Hepatic stellate cell (primary cell): ENCODE measurements around the gene SCCPDH.

Experiments
- DNase-seq: peaks from one replicate; pipeline ENCODE4 v3.0.0; 2011; ENCODE audit warnings: low spot score

Gene SCCPDH

GRCh38 chr1:246753670-246754535 lies 29.7 kb downstream of the SCCPDH start:
- DNase-seq = peak; percentile 53

- DNase-seq = no peak
Measured at GRCh38 chr1:246755419-246755818, 31.2 kb downstream of the SCCPDH start.

DNA sequence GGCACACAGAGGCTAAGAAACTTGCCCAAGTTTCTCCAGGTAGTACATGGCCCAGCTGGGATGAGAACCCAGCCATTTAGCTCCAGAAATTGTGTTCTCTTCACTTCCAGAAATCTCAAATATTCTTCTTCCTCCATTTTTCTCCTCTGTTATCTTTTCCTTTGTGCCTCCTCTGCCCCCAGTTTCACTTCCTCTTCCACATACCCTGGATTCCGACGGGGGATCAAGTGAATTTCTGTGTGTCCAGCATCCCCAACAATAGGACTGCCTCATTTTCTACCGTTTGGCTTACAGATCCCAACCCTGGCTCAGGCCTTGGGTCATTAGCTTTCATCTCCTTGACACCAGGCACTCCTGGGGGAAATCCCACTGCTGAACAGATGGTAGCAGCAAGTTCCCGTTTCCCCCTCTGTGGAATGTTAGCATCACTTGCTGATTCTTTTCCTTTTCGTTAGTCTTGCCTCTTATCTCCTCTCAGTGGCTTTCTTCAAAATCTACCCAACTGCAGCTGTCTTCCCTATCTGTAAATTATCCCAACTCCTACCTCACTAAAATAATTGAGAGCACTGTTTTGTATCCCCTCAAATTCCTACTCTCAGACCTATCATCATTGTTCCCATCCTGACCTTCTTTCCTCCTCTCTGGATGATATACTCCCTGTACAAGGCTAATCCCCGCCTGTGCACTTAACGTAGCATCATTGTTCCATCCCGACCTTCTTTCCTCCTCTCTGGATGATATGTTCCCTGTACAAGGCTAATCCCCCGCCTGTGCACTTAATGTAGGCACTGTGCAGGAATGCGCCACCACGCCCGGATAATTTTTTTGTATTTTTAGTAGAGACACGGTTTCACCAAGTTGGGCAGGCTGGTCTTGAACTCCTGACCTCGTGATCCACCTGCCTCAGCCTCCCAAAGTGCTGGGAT lies 36.5 kb downstream of the SCCPDH start:
- DNase-seq = no peak

GRCh38 chr1:246761396-246761795 lies 37.2 kb downstream of the SCCPDH start:
- DNase-seq = no peak

DNA sequence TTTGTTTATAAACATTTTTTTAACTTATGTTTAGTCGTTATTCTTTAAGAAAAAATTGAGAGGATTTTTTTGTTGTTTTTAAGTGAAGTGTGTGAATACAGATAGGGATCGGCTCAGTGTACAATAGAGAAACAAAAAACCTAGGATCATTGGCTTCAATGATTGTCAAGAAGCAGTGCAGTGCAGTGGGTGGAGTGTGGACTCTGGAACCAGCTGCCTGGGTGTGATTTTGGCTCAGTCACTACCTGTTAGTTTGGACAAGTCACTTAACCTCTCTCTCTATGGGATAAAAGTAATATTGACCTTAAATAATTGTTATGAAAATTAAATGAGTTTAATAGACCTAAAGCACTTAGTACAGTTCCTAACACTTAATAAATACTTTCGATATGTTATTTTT lies 41.3 kb downstream of the SCCPDH start:
- DNase-seq = no peak

DNA sequence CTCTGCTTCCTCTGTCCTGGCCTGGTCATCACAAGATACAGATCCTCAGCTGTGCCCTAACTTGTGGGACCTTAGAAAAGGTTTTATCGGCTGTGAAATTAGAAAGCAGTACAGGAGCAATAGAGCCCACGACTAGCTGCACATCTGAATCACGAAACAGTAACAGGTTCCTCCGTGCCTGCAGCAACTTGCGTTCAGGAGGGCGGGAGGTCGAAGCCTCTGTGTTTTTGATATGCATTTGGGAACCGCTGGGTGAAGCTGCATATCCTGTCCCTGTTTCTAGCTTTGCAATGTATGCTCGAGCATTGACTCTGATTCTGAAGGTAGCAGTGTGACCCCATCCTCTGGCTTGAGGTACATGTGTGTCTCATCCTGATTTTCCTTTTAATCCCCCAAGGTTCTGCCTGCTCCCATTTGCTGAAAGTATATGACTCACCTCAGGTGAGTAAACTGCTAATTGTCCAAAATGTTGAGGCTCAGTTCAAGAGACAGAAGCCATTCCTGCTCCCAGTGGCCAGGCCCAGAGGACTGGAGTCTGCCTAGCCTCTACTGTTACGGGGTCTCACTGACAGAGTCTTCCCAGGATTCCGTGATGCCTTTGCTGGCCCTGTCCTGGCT lies 44.3 kb downstream of the SCCPDH start:
- DNase-seq = no peak

GRCh38 chr1:246769306-246769705 lies 45.1 kb downstream of the SCCPDH start:
- no peak for DNase-seq

DNA sequence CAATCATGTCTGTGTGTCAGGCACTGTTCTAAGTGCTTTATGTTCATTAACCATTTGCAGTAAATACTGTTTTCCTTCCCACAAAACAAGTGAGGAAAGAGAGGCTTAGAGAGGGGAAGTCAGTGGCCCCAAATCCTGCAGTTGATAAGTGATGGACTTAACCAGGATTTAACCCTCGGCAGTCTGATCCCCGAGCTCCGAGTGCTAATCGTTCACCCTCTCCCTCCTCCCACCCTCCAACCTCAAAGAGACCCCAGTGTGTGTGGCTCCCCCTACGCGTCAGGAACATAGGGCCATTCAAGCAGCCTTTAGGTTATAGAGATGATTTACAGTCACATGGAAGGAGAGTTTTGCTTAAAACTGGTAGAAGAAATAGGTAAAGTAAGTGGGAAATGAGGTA lies 47.2 kb downstream of the SCCPDH start:
- DNase-seq = no peak

DNA sequence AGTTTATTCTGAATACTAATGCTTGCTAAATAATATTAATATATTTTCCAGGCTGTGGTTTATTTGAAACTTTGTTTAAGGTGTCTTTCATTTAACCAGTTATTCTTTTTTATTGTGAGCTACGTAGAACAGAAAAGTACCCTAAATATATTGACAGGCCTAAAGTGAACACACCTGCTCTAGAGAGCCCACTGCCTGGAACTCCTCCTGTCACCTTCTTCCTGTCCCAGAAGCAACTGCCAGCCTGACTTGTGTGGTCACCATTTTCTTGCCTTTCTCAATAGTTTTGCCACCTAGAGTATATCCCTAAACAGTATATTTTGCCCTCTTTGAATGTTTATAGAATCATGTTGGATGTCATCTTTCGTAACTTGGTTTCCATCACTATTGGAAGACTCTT lies 48.5 kb downstream of the SCCPDH start:
- DNase-seq = no peak

GRCh38 chr1:246773213-246773641 lies 49.0 kb downstream of the SCCPDH start:
- DNase-seq = no peak

- no peak for DNase-seq
Measured at GRCh38 chr1:246775531-246776385, 51.5 kb downstream of the SCCPDH start.

DNA sequence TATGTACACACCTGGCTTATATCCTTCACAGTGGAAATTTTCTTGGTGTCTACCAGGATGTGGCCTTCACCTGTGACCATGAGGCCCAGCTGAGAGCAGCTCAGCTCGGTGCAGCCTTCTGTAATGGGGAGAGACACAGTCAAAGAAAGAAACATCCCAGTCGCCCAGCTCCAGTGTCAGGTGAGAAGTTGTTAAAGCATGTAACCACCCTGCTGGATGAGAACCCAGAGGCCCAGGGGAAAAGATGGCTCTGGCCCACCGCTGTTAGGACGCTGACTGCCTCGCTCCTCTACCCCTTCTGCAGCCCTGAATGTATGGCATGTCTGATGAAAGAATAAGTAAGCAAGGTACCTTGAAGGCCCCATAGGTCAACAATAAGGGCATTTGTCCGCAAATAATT lies 52.7 kb downstream of the SCCPDH start:
- DNase-seq = no peak

- no peak for DNase-seq
Measured at GRCh38 chr1:246778663-246779062, 54.5 kb downstream of the SCCPDH start.

DNA sequence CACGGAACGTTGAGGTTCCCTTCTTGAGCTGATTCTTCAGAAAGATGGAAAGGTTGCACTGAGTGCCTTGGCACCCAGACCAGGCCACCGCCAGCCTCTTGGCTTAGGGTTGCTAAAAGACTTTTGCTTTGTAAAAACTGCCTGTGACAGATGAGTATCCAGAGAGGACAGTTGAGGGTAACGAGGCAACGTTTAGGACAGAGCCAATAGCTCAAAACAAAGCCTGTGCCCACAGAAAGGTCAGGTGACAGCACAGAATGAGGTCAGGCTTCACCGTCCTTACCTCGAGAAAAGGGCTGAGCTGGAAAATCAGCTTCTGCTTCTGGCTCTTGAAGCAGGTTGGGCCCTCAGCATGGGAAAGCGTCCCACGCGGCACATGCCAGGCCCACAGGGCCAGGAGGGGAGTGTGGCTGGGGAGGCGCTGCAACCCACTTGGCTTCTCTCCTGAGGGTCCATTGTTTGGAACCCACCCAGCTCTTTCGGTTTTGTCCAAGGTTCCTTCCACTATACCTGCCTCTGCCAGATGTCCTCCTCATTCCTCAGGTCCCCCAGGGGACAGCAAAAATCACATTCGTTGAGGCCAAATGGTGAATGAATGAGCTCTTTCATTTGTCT lies 55.5 kb downstream of the SCCPDH start:
- DNase-seq = no peak

DNA sequence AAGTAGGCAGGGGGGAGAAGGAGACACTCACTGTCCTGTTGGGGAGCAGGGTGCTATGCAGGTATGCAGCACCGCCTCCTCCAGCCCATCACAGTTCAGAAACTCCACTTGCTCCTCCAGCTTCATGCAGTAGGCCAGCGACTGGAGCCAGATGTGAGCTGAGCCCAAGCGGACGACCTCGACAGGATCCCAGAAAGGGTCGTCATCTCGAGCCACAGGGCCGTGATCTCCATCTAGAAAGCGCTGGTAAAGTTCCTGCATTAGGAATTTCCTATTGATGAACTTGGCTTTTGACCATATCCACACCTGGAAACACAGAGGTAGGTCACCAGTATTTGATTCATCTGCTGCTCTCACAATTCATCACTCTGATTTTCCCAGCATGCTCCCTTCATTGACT lies 56.1 kb downstream of the SCCPDH start:
- no peak for DNase-seq

- no peak for DNase-seq
Measured at GRCh38 chr1:246781212-246781611, 57.0 kb downstream of the SCCPDH start.

GRCh38 chr1:246782120-246782900 lies 58.1 kb downstream of the SCCPDH start:
- peak; percentile 46 for DNase-seq

DNA sequence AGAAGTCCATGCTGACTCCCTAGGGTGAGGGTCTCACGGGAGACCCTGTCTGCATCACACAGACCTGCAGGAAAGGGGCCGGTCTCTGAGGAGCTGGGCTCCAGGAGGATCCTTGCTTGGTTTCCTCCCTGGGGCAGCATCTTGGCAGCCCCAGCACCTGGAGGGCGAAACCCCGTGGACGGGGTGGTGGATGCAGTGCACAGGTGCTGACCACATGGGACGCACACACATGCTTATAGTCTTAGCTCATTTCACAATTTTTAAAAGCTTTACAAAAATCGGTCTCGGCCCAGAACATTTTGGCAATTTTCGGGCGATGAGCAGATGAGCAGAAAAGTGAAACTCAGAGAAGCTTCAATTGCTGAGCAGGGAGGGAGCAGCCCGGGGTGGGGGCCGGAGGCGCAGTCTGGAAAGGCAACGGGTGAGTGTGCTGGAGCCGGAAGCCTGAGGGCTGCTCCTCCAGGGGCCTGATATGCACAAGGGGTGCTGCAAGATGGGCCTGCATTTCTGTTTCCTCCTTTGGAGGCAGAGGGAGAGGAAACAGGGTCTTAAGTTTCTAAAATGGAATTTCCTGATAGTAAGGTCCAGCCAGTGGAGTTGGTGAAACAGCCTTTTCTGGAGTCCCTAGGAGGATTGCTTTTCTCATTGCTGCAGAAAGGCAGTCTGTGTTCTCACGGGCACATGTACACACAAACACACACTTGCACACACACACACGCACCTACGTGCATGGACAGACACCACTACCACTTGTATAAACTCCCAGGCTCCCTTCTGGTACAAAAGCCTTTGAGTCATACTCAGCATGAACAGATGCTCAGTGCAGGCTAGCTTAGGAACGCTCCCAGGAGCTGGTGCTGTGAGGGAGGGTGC lies 60.6 kb downstream of the SCCPDH start:
- peak; percentile 67 for DNase-seq

DNA sequence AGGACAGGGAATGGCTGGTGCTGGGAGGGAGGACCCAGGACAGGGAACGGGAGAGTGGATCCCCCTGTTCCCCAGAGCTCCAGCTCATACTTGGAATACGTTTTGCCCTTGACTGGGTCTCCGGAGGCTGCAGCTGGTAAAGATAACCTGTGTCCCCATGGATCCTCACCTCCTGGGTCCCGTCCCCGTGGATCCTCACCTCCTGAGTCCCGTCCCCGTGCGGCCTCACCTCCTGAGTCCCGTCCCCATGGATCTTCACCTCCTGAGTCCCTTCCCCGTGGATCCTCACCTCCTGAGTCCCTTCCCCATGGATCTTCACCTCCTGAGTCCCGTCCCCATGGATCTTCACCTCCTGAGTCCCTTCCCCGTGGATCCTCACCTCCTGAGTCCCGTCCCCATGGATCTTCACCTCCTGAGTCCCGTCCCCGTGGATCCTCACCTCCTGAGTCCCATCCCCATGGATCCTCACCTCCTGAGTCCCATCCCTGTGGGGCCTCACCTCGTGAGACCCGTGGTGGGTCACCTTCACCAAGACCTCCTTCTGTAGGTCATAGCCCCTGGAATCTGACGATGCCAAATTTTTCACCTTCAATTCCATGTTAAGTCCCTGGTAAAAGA lies 61.4 kb downstream of the SCCPDH start:
- no peak for DNase-seq
